ENCODE data around the gene VSTM2L. TPM values are rescaled to one million over a fixed set of nuclear protein-coding genes. Genes with fewer than 3 reads are reported as not detected.
A peak's percentile ranks its signal among the peaks of the same experiment; 100 is the strongest.
"Not testable (repeated sequence)": the region's sequence is repeated elsewhere in the genome, so short reads cannot be mapped to it uniquely, and the experiment has no call there.

VSTM2L gene, protein sequence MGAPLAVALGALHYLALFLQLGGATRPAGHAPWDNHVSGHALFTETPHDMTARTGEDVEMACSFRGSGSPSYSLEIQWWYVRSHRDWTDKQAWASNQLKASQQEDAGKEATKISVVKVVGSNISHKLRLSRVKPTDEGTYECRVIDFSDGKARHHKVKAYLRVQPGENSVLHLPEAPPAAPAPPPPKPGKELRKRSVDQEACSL
- total RNA-seq (1.3 TPM), polyA plus RNA-seq (1.6 TPM)

GRCh38 chr20:37902504-37903313, at the start of gene VSTM2L:
Gene VSTM2L (plus strand): TSS chr20:37903127. CDS start chr20:37903351, 224 bp downstream.
- H3K4me3 ChIP-seq (ENCODE audit: low read depth, low read length): peak within 1 kb of the TSS; percentile 34
- H3K27ac ChIP-seq (ENCODE audit: low read depth): no peak within 1 kb of the TSS
- H3K36me3 ChIP-seq (ENCODE audit: insufficient read depth): no peaks in the 10 kb centered on the region
- no peaks in the 10 kb centered on the region for H3K4me1 ChIP-seq (ENCODE audit: insufficient read depth)
- 5% methylated on average over 71 of the region's 71 CpGs for WGBS
- no peak for DNase-seq (ENCODE audit: extremely low spot score)

GRCh38 chr20:37853823-37854375, 49.0 kb upstream of the VSTM2L start:
- H3K27ac ChIP-seq (ENCODE audit: low read depth): no peak overlapping the region
- H3K36me3 ChIP-seq (ENCODE audit: insufficient read depth): no peaks in the 10 kb centered on the region
- H3K4me1 ChIP-seq (ENCODE audit: insufficient read depth): no peaks in the 10 kb centered on the region
- no peak for DNase-seq (ENCODE audit: extremely low spot score)
- H3K4me3 ChIP-seq (ENCODE audit: low read depth, low read length): no peak overlapping the region
- WGBS: 92% methylated on average over 2 of the region's 2 CpGs

DNA sequence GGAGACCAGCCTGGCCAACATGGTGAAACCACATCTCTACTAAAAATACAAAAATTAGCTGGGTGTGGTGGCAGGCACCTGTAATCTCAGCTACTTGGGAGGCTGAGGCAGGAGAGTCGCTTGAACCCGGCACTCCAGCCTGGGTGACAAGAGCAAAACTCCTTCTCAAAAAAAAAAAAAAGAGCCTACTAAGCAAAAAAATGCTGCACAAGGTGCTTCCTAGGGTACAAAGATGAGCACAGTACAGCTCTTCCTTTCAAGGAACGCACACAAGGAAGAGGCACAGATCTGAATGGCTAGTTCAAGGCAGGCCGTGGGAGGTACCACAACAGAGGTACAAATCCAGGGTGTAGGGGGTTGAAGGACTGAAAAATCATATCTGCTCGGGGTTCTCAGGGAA, 46.9 kb upstream of the VSTM2L start:
- not testable (repeated sequence) for H3K36me3 ChIP-seq (ENCODE audit: insufficient read depth); H3K4me1 ChIP-seq (ENCODE audit: insufficient read depth); DNase-seq (ENCODE audit: extremely low spot score); H3K4me3 ChIP-seq (ENCODE audit: low read depth, low read length); H3K27ac ChIP-seq (ENCODE audit: low read depth)
- 98% methylated on average over 5 of the region's 5 CpGs for WGBS

DNA sequence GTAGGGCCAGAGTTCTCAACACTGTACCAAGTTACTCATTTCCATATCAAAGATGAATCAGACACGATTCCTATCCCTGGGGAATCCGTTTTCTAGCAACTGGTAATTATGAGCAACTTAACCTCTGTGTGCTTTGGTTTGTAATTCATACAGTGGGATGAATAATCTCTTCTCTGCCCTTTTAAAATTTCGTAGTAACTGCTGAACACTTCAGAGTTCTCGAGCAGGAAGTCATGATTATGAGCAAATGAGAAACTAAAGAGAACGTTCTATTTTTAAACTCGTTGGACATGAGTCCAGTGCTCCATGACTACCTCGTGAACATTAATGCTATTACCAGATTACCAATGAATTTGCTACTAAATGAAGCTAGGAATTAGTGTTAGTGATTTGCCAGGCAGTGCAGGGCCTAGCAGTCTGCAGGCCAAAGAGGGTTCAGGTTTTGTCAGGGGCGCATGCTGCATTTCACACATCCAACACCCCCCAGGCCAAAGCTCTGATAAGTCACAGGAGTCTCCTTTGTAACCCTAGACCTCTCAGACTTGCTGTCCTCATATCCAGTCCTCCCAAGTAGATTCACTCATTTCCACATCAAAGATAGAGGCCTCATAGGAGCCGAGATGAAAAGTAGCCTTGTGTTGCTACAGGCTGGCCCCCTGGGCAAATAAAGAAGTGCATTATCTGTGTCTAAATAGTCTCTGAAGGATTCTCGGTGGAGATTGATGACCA, 45.8 kb upstream of the VSTM2L start:
- no peak overlapping the region for H3K27ac ChIP-seq (ENCODE audit: low read depth)
- DNase-seq (ENCODE audit: extremely low spot score): no peak
- H3K36me3 ChIP-seq (ENCODE audit: insufficient read depth): no peaks in the 10 kb centered on the region
- H3K4me3 ChIP-seq (ENCODE audit: low read depth, low read length): no peak overlapping the region
- 76% methylated on average over 10 of the region's 10 CpGs for WGBS
- H3K4me1 ChIP-seq (ENCODE audit: insufficient read depth): no peaks in the 10 kb centered on the region

- WGBS: 92% methylated on average over 15 of the region's 15 CpGs
- no peaks in the 10 kb centered on the region for H3K36me3 ChIP-seq (ENCODE audit: insufficient read depth)
- no peaks in the 10 kb centered on the region for H3K4me1 ChIP-seq (ENCODE audit: insufficient read depth)
- H3K27ac ChIP-seq (ENCODE audit: low read depth): no peak overlapping the region
- H3K4me3 ChIP-seq (ENCODE audit: low read depth, low read length): no peak overlapping the region
- DNase-seq (ENCODE audit: extremely low spot score): no peak
Observed at GRCh38 chr20:37859406-37860171, 43.3 kb upstream of the VSTM2L start.

DNA sequence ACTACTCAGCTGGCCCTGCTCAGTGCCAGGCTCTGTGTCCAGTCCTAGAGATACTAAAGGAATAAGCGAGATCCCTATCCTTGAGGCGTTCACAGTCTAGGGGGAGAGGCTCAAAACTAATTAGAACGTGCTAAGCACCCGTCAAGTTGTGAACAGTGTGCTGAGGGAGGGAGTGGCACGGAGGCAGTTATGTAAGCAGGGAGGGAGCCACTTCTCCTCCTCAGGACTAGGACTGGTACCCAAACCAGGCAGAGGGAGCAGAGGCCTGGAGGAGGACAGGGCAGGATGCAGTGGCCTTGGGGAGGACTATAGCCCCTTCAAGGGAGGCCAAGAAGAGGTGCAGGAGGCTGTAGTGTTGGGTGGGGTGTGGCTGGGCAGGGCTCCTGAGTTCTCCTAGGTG, 39.6 kb upstream of the VSTM2L start:
- DNase-seq (ENCODE audit: extremely low spot score): no peak
- Histone ChIP-seq H3K27ac (ENCODE audit: low read depth) (no peak overlapping the region), H3K4me1 (ENCODE audit: insufficient read depth) (no peaks in the 10 kb centered on the region), H3K36me3 (ENCODE audit: insufficient read depth) (no peaks in the 10 kb centered on the region), H3K4me3 (ENCODE audit: low read depth, low read length) (no peak overlapping the region)
- 92% methylated on average over 5 of the region's 5 CpGs for WGBS

DNA sequence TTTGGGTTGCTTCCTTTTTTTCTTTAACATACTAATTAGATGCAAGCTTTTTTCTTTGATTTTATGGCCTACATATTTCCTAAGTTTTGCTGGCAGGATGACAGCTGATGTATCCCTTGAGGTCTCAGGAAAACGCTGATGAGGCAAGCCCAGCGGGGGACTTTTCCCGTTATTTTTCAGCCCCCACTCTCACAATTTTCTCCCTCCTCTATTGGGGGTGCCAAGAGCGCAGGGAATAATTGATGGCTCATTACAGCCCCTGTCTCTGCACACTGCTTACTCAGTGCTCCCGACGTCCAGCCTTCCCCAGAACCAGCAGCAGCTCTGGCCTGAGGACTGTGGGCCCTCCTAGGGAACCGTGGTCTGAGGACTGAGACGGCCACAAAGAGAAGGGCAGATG, 38.6 kb upstream of the VSTM2L start:
- Histone ChIP-seq H3K36me3 (ENCODE audit: insufficient read depth) (no peaks in the 10 kb centered on the region), H3K4me3 (ENCODE audit: low read depth, low read length) (no peak overlapping the region), H3K4me1 (ENCODE audit: insufficient read depth) (no peaks in the 10 kb centered on the region), H3K27ac (ENCODE audit: low read depth) (no peak overlapping the region)
- WGBS: 72% methylated on average over 8 of the region's 8 CpGs
- DNase-seq (ENCODE audit: extremely low spot score): no peak

DNA sequence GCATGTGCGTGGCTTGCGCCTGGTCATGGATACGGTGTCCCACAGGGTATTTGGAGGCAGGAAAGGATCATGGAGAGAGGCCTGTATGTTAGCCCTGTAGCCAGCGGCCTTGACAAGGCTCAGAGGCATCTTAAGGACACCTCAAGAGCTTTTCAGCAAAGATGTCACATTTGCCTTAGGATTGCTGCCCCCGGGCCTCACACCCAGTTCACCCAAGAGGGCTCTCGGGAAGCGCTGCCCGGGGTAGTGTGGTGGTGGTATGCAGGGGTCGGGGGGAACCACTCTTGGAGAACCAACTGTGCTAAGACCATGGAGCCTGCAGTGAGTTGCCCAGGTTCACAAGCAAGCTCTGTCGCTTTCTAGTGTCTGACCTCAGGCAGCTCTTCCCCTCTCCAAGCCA, 36.9 kb upstream of the VSTM2L start:
- no peak for DNase-seq (ENCODE audit: extremely low spot score)
- Histone ChIP-seq H3K27ac (ENCODE audit: low read depth) (no peak overlapping the region), H3K36me3 (ENCODE audit: insufficient read depth) (no peaks in the 10 kb centered on the region), H3K4me1 (ENCODE audit: insufficient read depth) (no peaks in the 10 kb centered on the region), H3K4me3 (ENCODE audit: low read depth, low read length) (no peak overlapping the region)
- WGBS: 98% methylated on average over 10 of the region's 10 CpGs

GRCh38 chr20:37867289-37868195, 35.4 kb upstream of the VSTM2L start:
- H3K4me3 ChIP-seq (ENCODE audit: low read depth, low read length): no peak overlapping the region
- H3K27ac ChIP-seq (ENCODE audit: low read depth): no peak overlapping the region
- WGBS: 68% methylated on average over 15 of the region's 15 CpGs
- H3K4me1 ChIP-seq (ENCODE audit: insufficient read depth): no peaks in the 10 kb centered on the region
- DNase-seq (ENCODE audit: extremely low spot score): no peak
- H3K36me3 ChIP-seq (ENCODE audit: insufficient read depth): no peaks in the 10 kb centered on the region

DNA sequence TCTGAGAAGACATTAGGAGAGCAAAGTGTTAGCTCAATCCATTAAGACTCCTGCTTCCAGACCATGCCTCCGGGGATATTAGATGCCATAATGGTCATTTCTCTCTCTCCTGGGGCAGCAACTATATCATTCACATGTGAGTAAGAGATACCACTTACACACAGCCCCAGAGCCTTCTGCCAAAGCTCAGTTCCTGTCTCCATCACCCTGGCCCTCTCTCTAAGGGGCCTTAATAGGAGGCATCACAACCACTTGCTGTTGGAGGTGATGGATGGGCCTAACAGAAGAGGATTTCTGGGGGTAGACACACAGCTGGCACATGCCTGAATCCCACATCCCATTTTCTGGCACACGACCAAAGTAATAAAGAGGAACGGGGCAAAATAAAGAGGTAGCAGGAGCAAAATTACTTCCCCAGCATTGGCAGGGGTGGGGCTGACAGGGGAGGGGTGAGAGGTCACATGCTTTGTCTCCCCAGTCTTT, 34.0 kb upstream of the VSTM2L start:
- H3K4me3 ChIP-seq (ENCODE audit: low read depth, low read length): no peak overlapping the region
- H3K4me1 ChIP-seq (ENCODE audit: insufficient read depth): no peaks in the 10 kb centered on the region
- no peak overlapping the region for H3K27ac ChIP-seq (ENCODE audit: low read depth)
- DNase-seq (ENCODE audit: extremely low spot score): no peak
- H3K36me3 ChIP-seq (ENCODE audit: insufficient read depth): peaks cover 2% of the 10 kb centered on the region
- WGBS: 79% methylated on average over 3 of the region's 3 CpGs

DNA sequence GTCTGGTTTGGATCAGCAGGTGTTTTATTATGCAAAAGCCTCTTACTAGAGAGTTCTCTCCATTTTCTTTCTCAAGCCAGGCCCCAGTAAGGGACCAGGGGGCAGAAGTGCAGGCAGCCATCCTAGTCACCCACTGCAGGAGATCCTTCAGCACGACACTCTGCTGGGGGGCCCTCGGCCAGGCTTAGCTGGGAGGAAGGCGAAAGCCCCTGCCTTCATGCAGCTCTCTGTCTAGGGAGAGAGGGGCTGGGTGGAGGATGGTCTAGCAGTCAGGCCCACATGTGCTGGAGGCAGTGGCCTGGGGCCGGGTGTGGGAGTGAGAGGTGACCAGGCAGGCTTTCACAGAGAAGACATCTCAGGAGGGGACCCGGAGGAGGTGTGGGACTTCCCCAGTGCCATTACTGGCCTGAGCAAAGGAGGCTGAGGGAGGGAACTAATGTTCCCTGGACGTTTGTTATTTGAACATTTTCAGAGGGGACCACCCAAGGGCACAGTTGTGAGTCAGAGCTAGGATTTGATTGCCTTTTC, 33.5 kb upstream of the VSTM2L start:
- Histone ChIP-seq H3K4me3 (ENCODE audit: low read depth, low read length) (no peak overlapping the region), H3K27ac (ENCODE audit: low read depth) (no peak overlapping the region), H3K4me1 (ENCODE audit: insufficient read depth) (no peaks in the 10 kb centered on the region), H3K36me3 (ENCODE audit: insufficient read depth) (peaks cover 2% of the 10 kb centered on the region)
- DNase-seq (ENCODE audit: extremely low spot score): no peak
- 82% methylated on average over 6 of the region's 6 CpGs for WGBS

DNA sequence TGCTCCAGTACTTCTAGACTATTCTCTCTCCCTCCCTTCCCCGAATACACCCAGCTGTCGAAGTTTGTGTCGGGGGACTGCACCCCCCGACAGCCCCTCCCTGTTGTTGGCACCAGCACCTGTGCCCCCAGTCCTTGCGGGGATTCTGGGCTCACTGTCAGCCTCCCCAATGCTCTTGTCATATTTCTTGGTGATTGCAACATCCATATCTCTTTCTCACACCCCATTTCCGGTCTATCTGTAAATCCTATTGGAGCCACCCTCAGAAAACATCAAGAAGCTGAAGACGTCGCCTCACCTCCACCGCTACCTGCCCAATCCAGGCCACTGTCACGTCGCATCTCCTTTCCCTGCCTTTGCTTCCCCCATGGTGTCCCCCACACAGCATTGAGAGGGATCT, 32.6 kb upstream of the VSTM2L start:
- DNase-seq (ENCODE audit: extremely low spot score): no peak
- Histone ChIP-seq H3K4me1 (ENCODE audit: insufficient read depth) (no peaks in the 10 kb centered on the region), H3K27ac (ENCODE audit: low read depth) (no peak overlapping the region), H3K36me3 (ENCODE audit: insufficient read depth) (peaks cover 2% of the 10 kb centered on the region), H3K4me3 (ENCODE audit: low read depth, low read length) (no peak overlapping the region)
- 90% methylated on average over 11 of the region's 11 CpGs for WGBS

Data from urinary bladder (tissue), 4 donors.